GM11168 (cell line): Measurements from ENCODE around the gene RP2.

ENCODE experiments used
- in situ Hi-C: fragments of 300-500 bp; cut with MboI; formaldehyde crosslinking; loops from one replicate; pipeline ENCODE4 v1.12.0; 2022; ENCODE audit warnings: low sequenced_read_pairs; ENCODE audit not compliant: unreplicated experiment

RP2 gene

DNA sequence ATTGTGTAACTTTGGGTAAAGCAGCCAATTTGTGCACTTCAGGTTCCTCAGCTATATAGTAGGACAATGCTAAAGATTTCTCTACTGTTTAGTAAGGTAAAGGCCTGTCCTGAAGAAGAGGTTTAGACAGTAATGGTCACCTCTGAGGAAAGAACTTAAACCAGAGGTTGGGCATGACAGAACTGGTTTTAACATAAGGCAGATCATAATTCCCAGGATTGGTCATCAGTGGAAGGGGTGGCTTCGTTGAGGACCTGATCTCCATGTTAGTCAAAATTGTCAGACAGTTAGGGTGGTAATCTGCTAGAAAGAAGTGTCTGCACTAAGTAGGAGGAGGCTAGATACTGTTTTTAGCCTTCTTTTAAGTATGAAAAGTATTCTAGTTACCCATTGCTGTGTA lies 4.1 kb downstream of the RP2 start:
- in situ Hi-C loops: no loop called here

GRCh38 chrX:46841346-46841745 lies 4.5 kb downstream of the RP2 start:
- in situ Hi-C loops: no loop called here

DNA sequence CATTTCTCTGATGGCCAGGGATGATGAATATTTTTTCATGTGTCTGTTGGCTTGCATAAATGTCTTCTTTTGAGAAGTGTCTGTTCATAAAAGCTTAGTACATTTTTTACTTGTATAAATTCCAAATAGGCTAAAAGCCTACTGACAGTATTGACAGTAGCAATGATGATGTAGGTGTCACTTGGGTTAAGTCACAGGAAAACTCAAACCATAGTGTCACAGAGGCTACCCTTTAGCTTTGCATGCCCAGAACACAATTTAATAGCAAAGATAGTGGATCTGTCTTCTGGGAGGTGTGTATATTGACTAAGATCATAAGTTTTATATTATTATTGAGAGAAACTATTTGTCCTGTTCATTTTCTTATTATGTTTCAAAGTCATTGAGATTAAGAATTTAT lies 8.1 kb downstream of the RP2 start:
- in situ Hi-C loops: no loop called here

DNA sequence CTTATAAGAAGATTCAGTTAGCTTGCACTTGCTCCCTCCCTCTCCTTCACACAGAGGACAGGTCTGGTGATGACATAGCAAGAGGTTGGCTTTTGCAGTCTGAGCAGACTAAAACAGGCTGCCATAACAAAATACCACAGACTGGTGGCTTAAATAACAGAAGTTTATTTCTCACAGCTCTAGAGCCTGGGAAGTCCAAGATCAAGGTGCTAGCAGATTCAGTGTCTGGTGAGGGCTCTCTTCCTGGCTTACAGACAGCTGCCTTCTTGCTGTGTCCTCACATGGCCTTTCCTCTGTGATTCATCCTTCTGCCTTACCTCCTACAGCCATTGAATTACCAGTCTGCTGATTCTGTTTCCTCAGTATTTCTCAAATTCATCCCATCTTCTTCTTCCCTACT lies 13.1 kb downstream of the RP2 start:
- in situ Hi-C loops: no loop called here

DNA sequence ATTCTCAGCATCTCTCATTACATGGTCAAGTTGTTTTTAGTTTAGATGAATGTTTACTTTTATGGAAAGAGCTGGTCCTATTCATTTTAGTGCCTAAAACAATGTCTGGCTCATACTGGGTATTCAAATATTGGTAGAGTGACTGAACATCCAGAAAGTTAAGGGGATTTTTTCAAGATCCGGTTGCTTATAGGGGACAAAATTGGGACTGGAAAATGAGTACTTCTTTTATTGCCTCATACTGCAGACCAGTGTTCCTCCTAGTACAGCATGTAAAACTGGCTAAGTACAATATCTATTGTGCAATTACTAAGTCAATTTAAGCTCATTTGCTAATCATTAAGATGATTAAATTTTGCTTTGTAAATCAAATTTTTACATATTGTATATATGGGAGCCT lies 13.9 kb downstream of the RP2 start:
- in situ Hi-C loops: no loop called here

DNA sequence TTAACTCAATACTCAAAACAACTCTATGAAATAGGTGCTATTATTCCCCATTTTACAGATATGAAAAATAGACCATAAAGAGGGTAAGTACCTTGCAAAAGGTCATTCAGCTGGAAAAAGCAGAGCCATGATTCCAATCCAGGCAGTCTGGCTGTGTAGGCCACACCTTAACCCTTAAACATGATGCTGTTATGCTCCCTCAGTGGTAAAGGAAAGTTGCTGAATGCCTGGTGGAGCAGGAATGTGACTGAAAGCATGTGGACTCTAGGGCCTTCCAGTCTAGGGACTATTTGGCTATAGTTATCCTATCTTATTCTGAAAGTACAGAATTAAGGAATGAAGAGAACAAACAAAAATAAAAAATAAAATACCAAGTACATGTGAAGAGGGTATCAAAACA lies 19.6 kb downstream of the RP2 start:
- in situ Hi-C loops: no loop called here

DNA sequence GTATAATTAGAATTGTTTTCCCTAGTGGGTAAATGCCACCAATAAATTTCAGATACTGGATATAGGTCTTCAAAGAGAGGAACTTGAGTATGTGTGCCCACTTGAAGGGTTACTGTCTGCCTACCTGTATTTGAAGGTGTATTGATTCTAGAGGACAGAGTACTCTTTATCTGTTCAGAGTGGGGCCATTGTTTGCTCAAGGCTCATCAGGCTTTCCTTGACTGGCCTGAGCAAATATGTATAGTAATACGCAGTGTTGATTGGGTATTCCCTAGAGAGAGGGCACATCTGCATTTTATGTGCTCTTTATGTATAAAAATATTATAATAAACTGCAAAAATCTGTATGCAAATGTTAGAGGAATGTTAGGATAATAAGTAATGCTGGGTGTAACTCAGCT lies 23.7 kb downstream of the RP2 start:
- in situ Hi-C loops: no loop called here

GRCh38 chrX:46863072-46863471 lies 26.2 kb downstream of the RP2 start:
- in situ Hi-C loops: no loop called here

DNA sequence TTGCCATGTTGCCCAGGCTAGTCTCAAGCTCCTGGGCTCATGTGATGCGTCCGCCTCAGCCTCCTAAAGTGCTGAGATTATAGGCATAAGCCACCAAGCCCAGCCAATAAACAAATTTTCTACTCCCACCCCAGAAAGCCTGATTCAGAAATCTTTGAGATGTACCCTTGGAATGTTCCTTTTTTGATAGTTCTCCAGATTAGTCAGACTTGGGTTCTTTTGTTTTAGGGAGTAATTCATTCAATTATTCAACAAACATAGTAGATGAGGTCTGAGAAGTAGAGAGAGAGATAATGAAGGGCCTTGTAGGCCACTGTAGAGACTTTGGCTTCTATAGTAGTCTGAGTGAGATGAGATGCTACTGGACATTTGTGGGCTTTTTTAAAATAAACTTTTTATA lies 27.8 kb downstream of the RP2 start:
- in situ Hi-C loops: no loop called here

GRCh38 chrX:46865281-46865680 lies 28.4 kb downstream of the RP2 start:
- in situ Hi-C loops: no loop called here

- in situ Hi-C loops: no loop called here
These were observed 29.9 kb downstream of the RP2 start for GRCh38 chrX:46866726-46867125.

GRCh38 chrX:46873746-46874145 lies 36.9 kb downstream of the RP2 start:
- in situ Hi-C loops: no loop called here

- in situ Hi-C loops: no loop called here
These were observed 40.1 kb downstream of the RP2 start for GRCh38 chrX:46876901-46877300.

GRCh38 chrX:46882266-46882665 lies 45.4 kb downstream of the RP2 start:
- in situ Hi-C loops: no loop called here

DNA sequence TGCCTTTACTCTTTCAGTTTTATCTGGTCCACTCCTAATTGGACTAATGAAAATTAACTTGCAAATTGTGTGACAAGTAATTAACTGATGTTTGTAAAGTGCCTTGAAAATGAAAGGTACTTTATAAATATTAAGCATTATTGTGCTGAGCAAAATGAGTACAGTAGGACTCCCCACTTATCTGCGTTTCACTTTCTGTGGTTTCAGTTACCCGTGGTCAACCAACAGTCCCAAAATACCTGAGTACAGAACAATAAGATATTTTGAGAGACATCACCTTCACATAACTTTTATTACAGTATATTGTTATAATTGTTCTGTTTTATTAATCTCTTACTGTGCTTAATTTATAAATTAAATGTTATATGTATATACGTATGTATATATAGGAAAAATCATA lies 48.0 kb downstream of the RP2 start:
- in situ Hi-C loops: no loop called here

DNA sequence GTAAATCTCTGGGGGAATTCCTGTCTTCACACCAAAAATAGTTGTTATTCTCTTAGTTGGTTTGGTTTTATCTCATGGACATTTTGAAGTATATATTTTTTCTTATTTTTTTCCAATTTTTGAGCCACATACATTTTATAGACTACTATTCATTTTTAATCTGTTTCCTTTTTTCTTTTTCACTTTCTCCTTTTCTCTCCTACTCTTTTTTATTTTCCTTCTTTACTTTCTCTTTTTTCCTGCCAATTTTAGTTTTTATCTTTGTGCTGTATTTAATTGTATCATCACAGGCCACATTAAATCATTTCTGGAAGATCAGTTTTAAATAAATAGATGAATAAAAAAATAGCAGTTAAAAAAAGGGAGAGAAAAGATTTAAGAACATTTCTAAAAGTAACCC lies 61.4 kb downstream of the RP2 start:
- in situ Hi-C loops: loop anchor here (5.0 kb wide), 1 partner anchor 129 kb away; no protein-coding TSS in a partner anchor

DNA sequence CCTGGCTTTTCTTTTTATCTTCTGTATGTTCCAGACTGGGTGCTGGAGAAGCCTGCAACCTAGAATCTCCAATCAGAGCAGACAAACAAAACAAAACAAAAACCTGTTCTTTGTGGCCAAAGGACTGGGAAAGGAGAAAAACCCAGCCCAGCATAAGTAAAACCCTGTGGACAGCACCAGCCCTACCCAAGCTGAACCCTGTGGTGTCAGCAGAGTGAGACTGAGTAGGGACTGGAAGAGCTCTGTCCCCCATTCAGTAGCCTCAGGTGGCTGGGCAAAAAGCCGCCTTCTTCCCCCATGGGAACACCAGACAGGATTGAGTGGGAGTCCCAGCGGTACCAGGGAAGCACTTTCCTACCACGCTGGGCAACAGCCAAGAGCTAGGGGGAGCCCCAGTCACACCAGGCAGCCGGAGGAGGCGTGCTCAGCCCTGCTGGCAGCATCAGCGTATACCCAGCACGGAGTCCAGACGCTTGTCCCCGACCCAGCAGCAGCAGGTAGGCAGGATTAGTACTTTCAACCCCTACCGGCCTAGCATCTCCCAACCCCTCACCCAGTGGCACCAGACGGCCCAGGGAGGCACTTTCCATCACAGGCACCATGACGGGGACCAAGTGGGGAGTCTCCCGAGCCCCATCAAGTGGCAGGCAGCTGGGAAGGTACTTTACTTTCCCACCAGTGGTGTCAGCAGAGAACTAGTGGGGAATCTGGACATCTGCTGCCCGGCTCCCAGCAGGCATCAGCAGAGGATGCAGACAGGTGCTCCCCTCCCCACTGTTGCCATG lies 66.8 kb downstream of the RP2 start:
- in situ Hi-C loops: no loop called here

DNA sequence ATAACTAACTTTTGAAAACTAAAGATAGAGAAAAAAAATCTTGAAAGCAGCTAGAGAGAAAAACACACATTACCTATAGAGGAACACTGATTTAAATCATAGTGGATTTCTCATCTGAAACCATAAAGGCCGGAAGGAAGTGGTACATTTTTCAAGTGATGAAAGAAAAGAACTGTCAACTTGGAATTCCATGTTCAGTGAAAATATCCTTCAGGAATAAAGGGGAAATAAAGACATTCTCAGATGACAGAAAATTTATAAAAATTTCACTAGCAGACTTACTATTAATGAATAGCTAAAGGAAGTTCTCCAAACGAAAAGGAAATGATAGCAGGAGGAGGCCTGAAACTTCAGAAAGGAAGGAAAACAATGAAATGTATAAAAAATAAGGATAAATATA lies 67.8 kb downstream of the RP2 start:
- in situ Hi-C loops: no loop called here

- in situ Hi-C loops: no loop called here
These were observed 73.6 kb downstream of the RP2 start for GRCh38 chrX:46910415-46910814.

DNA sequence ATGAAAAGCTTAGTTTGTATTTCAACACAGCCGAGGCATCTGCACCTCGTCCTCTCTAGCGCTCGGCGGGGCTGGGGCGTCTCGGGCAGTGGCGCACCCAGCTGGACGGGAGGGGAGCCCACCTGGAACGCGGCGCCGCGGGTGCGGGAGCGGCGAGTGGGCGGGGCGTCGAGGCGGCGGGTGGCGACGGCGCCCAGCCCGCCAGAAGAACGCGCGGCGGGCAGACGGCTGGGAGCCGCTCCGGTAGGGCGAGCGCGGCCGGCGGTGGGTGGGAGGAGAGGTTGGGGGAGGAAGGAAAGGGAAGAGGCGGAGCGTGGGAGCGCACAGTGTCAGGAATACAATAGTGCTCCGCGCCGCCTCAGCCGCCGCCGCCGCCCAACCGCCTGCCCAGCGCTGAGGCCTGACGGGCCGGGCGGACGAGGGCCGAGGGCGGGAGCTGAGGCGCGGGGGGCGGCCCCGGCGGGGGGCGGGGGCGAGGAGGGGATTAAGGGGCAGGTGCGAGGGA lies 75.3 kb downstream of the RP2 start, which contains the start of gene JADE3:
TSS of gene JADE3 (plus strand) at position 324 of the 505 bp plus-strand sequence. CDS start 72,474 bp downstream, outside the sequence.
- in situ Hi-C loops: no loop called here

GRCh38 chrX:46912603-46913491 lies 76.0 kb downstream of the RP2 start:
- in situ Hi-C loops: no loop called here
